Uterine smooth muscle cell (primary cell): Measurements from ENCODE around the gene RFESD. TPM values are rescaled to one million over a fixed set of nuclear protein-coding genes. Genes with fewer than 3 reads are reported as not detected.

Source experiments
- total RNA-seq: library from RNA; depleted of rRNA; stranded (reverse); fragments of >200 nt; gene quantifications from 2 replicates; pipeline ENCODE4 v1.2.3, GENCODE V29; 2014

Gene RFESD
- total RNA-seq = 3.5 and 4.0 TPM in 2 replicates

GRCh38 chr5:95646569-95647431 lies at the start of gene RFESD:
RFESD (plus strand) TSS chr5:95646777; CDS start chr5:95652272, 5,495 bp downstream.

GRCh38 chr5:95620030-95620869 lies 26.3 kb upstream of the RFESD start, which contains the start of gene GPR150:
GPR150 (plus strand) TSS chr5:95620087; CDS start chr5:95620276, 189 bp downstream.

GRCh38 chr5:95682891-95683290 lies 36.3 kb downstream of the RFESD start, which contains the start of gene SPATA9:
SPATA9 (minus strand) TSS chr5:95682991; CDS start chr5:95682854, 137 bp downstream.

Other genes with a start within 250 kb of the RFESD start
- 190 and 197 TPM in 2 replicates for gene SKIC3, start 91.8 kb upstream of the RFESD start, total RNA-seq
- 11.1 and 12.2 TPM in 2 replicates for gene ARSK, start 91.7 kb upstream of the RFESD start, total RNA-seq
- gene GPR150, start 26.7 kb upstream of the RFESD start, total RNA-seq = 0.12 and 0.33 TPM in 2 replicates
- 0.22 and 0.25 TPM in 2 replicates for gene SPATA9, start 36.2 kb downstream of the RFESD start, total RNA-seq
- gene RHOBTB3, start 84.6 kb downstream of the RFESD start, total RNA-seq = 220 and 313 TPM in 2 replicates
- 47.9 and 49.9 TPM in 2 replicates for gene GLRX, start 175.9 kb downstream of the RFESD start, total RNA-seq